GM12801 (cell line): ENCODE data around the gene TBC1D21.

ENCODE experiments used
- CTCF ChIP-seq: IDR thresholded peaks from one replicate; pipeline ENCODE4 v1.5.1; 2011; ENCODE audit warnings: control low read depth; ENCODE audit not compliant: insufficient read length; ENCODE audit errors: extremely low read depth

TBC1D21 gene

GRCh38 chr15:73928241-73928579 lies 54.8 kb downstream of the TBC1D21 start:
- no peak for TF ChIP-seq CTCF

GRCh38 chr15:73928971-73929627 lies 55.7 kb downstream of the TBC1D21 start:
- TF ChIP-seq CTCF: no peak

GRCh38 chr15:73930371-73930770 lies 57.0 kb downstream of the TBC1D21 start:
- no peak for TF ChIP-seq CTCF

- TF ChIP-seq CTCF: no peak
Observed at GRCh38 chr15:73930790-73931281, 57.5 kb downstream of the TBC1D21 start.

- no peak for TF ChIP-seq CTCF
Observed at GRCh38 chr15:73931441-73931840, 58.1 kb downstream of the TBC1D21 start.

- TF ChIP-seq CTCF: no peak
Observed at GRCh38 chr15:73932381-73933191, 59.2 kb downstream of the TBC1D21 start.

- no peak for TF ChIP-seq CTCF
Observed at GRCh38 chr15:73934281-73934680, 60.9 kb downstream of the TBC1D21 start.
